Stimulated activated memory B cell treated with anti-CD40 and anti-IgM and Interleukin-4, amounts not matched to agents 10 μg/mL and 1 μg/mL and 100 μg/mL, for 72 hours (primary cell): Measurements from ENCODE around the gene KRT7.
"Not testable (repeated sequence)": the region's sequence is repeated elsewhere in the genome, so short reads cannot be mapped to it uniquely, and the experiment has no call there.

ENCODE experiments used
- ATAC-seq: fragments of 150-1000 bp; cut with Tn5 transposase; 2 replicates; pipeline ENCODE4 v1.10.0; 2021
- H3K27ac Mint-ChIP-seq: one replicate; pipeline ENCODE4 v1.8.0; 2022; ENCODE audit warnings: mild to moderate bottlenecking, mixed read lengths
- H3K27me3 Mint-ChIP-seq: one replicate; pipeline ENCODE4 v1.8.0; 2022; ENCODE audit warnings: mixed read lengths
- H3K36me3 Mint-ChIP-seq: one replicate; pipeline ENCODE4 v1.8.0; 2022; ENCODE audit warnings: mixed read lengths
- H3K4me1 Mint-ChIP-seq: one replicate; pipeline ENCODE4 v1.8.0; 2022; ENCODE audit warnings: mixed read lengths
- H3K4me3 Mint-ChIP-seq: one replicate; pipeline ENCODE4 v1.8.0; 2022; ENCODE audit warnings: mild to moderate bottlenecking, moderate library complexity, mixed read lengths
- H3K9me3 Mint-ChIP-seq: one replicate; pipeline ENCODE4 v1.8.0; 2022; ENCODE audit warnings: mixed read lengths

Gene KRT7

GRCh38 chr12:52278575-52279421, 45.8 kb downstream of the KRT7 start:
- H3K4me3 Mint-ChIP-seq = no peak overlapping the region
- H3K27me3 Mint-ChIP-seq = peaks cover 55% of the 10 kb centered on the region
- peak; percentile 83 for ATAC-seq
- H3K36me3 Mint-ChIP-seq = no peaks in the 10 kb centered on the region
- H3K27ac Mint-ChIP-seq = no peak overlapping the region
- H3K4me1 Mint-ChIP-seq = peaks cover 10% of the 10 kb centered on the region
- H3K9me3 Mint-ChIP-seq = no peaks in the 10 kb centered on the region

DNA sequence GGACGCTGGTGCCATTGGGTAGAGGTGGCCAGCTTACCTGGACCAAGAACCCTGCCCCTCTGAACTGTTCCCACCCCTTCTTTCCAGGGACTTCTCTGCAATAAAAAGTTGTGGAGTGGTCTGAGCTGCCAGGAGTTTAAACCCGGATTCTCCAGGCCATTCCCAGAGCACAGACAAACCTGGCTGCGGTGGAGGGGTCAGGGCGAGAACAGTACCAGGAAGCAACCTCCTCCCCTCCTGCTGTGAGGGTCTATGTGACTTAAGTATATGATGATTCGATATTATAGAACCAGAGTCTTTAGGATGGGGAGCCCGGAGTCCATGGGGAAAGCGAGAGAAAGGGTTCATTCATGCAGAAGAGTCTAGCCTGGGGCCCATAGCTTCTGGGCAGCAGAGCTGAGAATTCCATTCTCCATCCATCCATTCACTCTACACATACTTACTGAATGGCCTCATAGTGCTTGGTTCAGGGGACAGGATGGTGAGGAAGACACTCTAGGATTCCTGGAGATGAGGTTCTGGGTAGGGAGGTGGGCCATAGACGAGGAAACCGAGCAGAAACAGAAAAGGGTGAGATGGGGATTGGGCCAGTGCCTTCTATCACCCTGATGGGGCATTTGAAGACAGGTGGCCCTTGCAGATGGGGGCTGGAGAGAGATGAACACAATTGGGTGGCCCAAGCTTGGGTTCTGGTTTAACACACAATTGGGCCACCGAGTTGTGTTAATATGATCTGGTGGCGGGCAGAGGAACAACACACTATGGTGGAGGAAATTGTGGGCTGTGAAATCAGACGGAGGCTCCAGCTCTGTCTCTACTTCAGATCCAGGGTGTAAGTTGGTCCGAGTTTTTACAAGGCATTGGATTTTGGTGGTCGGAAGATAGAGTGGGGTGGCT, 46.6 kb downstream of the KRT7 start:
- Mint-ChIP-seq H3K9me3 (no peaks in the 10 kb centered on the region), H3K4me1 (peaks cover 10% of the 10 kb centered on the region), H3K27ac (no peak overlapping the region), H3K27me3 (peaks cover 46% of the 10 kb centered on the region), H3K4me3 (no peak overlapping the region), H3K36me3 (no peaks in the 10 kb centered on the region)
- ATAC-seq = no peak

- Mint-ChIP-seq H3K27ac (no peak overlapping the region), H3K4me3 (no peak overlapping the region), H3K36me3 (no peaks in the 10 kb centered on the region), H3K27me3 (peaks cover 40% of the 10 kb centered on the region), H3K4me1 (peaks cover 10% of the 10 kb centered on the region), H3K9me3 (no peaks in the 10 kb centered on the region)
- no peak for ATAC-seq
These were observed 47.3 kb downstream of the KRT7 start for GRCh38 chr12:52280319-52280795.

GRCh38 chr12:52280796-52281560, 47.9 kb downstream of the KRT7 start:
- Mint-ChIP-seq H3K4me1 (peaks cover 10% of the 10 kb centered on the region), H3K9me3 (no peaks in the 10 kb centered on the region), H3K27me3 (peaks cover 34% of the 10 kb centered on the region), H3K27ac (no peak overlapping the region), H3K36me3 (no peaks in the 10 kb centered on the region), H3K4me3 (no peak overlapping the region)
- ATAC-seq = no peak

- no peaks in the 10 kb centered on the region for H3K36me3 Mint-ChIP-seq
- H3K27me3 Mint-ChIP-seq = peaks cover 22% of the 10 kb centered on the region
- H3K27ac Mint-ChIP-seq = no peak overlapping the region
- H3K4me1 Mint-ChIP-seq = peaks cover 11% of the 10 kb centered on the region
- H3K9me3 Mint-ChIP-seq = no peaks in the 10 kb centered on the region
- ATAC-seq = no peak
- no peak overlapping the region for H3K4me3 Mint-ChIP-seq
These were observed 51.6 kb downstream of the KRT7 start for GRCh38 chr12:52284562-52285171.

- Mint-ChIP-seq H3K4me1 (peaks cover 11% of the 10 kb centered on the region), H3K27me3 (peaks cover 16% of the 10 kb centered on the region), H3K4me3 (no peak overlapping the region), H3K27ac (no peak overlapping the region), H3K9me3 (no peaks in the 10 kb centered on the region), H3K36me3 (no peaks in the 10 kb centered on the region)
- no peak for ATAC-seq
These were observed 52.2 kb downstream of the KRT7 start for GRCh38 chr12:52285172-52285745.

- no peak for ATAC-seq
- peaks cover 11% of the 10 kb centered on the region for H3K4me1 Mint-ChIP-seq
- no peak overlapping the region for H3K4me3 Mint-ChIP-seq
These were observed 52.9 kb downstream of the KRT7 start for GRCh38 chr12:52285851-52286530.

DNA sequence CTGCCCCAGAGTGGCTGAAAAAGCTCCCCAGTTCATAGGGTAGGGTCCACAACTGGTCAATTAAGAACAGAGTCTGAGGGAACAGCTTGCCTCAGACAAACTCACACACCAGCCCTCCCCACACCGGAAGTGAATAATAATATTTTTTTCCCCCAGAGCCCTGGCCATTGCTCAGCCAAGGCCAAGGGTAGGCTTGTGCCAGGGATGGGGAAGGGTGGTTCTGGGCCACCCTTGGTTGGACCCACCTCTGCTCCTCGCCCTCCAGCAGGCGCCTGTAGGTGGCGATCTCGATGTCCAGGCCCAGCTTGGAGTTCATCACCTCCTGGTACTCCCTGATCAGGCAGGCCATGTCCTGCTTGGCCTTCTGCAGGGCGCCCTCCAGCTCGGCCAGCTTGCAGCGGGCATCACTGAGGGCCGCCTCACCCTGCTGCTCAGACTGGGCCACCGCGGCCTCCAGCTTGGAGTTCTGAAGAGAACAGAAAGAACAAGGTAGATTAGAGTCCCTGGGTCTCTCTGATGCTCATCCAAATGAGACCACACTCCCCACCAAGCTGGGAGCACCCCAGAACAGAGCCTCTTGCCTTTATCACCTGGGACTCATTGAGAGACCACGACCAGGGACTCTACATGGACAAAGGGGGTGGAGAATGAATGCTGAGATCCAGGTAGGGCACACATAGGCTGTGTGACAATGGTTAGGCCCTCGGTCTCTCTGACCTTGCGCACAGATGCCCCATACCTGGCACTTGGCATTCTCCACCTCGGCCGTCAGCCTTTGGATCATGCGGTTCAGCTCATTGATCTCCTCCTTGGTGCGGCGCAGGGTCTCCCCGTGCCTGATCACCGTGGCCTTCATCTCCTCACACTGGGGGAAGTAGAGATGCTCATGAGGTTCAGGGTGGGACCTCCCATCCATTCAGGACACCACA, 54.1 kb downstream of the KRT7 start:
- peaks cover 14% of the 10 kb centered on the region for H3K27me3 Mint-ChIP-seq
- H3K36me3 Mint-ChIP-seq, H3K27ac Mint-ChIP-seq, ATAC-seq, H3K9me3 Mint-ChIP-seq, H3K4me3 Mint-ChIP-seq: not testable (repeated sequence)
- H3K4me1 Mint-ChIP-seq = peaks cover 11% of the 10 kb centered on the region

More at GRCh38 chr12:52285851-52286530, 52.9 kb downstream of the KRT7 start:
- H3K27ac Mint-ChIP-seq = no peak overlapping the region
- no peaks in the 10 kb centered on the region for H3K9me3 Mint-ChIP-seq
- peaks cover 14% of the 10 kb centered on the region for H3K27me3 Mint-ChIP-seq
- no peaks in the 10 kb centered on the region for H3K36me3 Mint-ChIP-seq

DNA sequence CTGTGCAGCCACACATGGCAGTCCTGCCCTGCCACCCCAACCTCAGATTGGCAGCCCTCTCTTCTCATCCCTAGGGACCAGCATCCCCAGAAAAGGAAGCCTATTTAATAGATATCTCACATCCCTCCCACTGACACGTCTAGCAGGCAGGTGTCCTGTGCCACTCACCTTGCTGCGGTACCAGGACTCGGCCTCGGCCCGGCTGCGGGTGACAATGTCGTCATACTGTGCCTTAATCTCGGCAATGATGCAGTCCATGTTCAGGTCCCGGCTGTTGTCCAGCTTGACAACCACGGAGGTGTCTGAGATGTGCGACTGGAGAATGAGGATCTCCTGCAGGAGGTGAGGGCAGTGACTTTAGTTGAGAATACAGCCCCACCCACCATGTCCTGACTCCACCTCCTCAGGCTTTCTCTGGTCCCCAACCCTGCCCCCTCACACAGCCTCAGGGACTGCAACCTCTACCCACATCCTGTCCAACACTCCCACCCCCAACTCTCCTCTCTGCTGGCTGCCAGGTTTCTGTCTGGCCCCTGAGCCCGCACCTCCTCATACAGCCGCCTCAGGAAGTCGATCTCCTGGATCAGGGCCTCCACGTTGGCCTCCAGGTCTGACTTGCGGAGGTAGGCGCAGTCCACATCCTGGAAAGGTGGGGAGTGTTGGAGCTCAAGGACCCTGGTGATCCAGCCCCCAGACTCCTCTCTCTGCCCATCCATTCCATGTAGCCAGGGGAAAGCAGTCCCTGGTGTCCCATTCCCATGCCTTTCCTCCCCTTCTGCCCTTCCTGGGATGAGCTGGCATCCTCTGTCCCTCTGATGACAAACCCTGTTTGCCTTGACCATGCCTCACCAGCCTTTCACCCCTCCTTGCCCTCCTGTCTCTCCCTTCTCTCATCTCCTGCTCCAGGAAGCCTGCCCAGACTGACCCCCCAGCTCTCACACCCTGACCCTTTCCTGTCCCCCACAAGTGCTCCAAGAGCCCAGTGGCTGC, 55.1 kb downstream of the KRT7 start:
- peak; percentile 56 for ATAC-seq
- Mint-ChIP-seq H3K4me1 (peaks cover 11% of the 10 kb centered on the region), H3K27me3 (peaks cover 18% of the 10 kb centered on the region), H3K27ac (peak overlapping the region; percentile 12)
- not testable (repeated sequence) for H3K9me3 Mint-ChIP-seq, H3K4me3 Mint-ChIP-seq, H3K36me3 Mint-ChIP-seq

GRCh38 chr12:52290483-52291134, 57.6 kb downstream of the KRT7 start:
- not testable (repeated sequence) for H3K27ac Mint-ChIP-seq, ATAC-seq, H3K4me3 Mint-ChIP-seq, H3K9me3 Mint-ChIP-seq, H3K36me3 Mint-ChIP-seq
- peaks cover 28% of the 10 kb centered on the region for H3K27me3 Mint-ChIP-seq
- peaks cover 11% of the 10 kb centered on the region for H3K4me1 Mint-ChIP-seq

DNA sequence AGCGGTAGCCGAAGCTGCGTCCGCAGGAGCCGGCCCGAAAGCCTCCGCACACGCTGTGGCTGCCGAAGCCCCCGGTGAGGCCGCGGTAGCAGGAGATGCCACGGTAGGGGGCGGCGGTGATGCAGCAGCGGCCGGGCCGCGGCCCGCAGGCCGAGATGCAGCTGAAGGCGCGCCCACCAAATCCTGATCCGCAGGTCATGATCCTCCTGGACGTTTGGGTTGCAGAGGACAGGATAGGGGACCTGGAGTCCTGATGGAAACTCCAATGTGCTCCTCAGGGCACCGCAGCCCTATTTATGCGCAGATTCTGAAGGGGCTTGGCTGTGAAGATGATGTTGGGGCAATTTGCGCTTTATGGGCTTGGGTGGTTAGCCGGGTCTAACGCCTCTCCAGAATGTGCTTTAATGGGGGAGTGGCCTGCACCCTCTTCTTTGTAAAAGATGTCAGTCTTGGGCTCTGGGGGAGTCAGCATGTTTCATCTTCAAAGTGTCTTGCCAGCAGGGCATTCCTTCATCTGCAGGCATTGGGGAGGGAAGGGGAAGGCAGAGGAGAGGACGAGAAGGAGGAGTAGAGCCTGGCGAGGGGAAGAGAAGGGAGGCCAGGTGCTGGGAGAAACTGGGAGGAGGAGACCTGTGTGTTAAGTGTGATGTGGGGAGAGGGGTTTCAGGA, 58.4 kb downstream of the KRT7 start, which contains the start of gene KRT81:
KRT81 (minus strand) TSS at position 268 of the 669 bp plus-strand sequence; CDS start at position 199, 69 bp downstream.
- H3K27ac Mint-ChIP-seq = no peak within 1 kb of the TSS
- H3K4me3 Mint-ChIP-seq = no peak within 1 kb of the TSS
- peaks cover 36% of the 10 kb centered on the region for H3K27me3 Mint-ChIP-seq
- peaks cover 11% of the 10 kb centered on the region for H3K4me1 Mint-ChIP-seq
- no peaks in the 10 kb centered on the region for H3K9me3 Mint-ChIP-seq
- H3K36me3 Mint-ChIP-seq = no peaks in the 10 kb centered on the region
- no peak for ATAC-seq
